ENCODE data around the gene ZBTB20.

GRCh38 chr3:114651555-114651954 lies 495.5 kb downstream of the ZBTB20 start:
- TF ChIP-seq CTCF (IDR thresholded peaks at IDR 0.05; ENCODE audit: poor library complexity, severe bottlenecking) = no peak
- no peak for TF ChIP-seq SMC3 (conservative IDR thresholded peaks at IDR 0.05; ENCODE audit: poor library complexity)
- TF ChIP-seq POLR2AphosphoS5 (IDR thresholded peaks at IDR 0.05) = no peak

All from neural cell (in vitro differentiated cells).